Chondrocyte (in vitro differentiated cells): ENCODE measurements around the gene GNAS-AS1. TPM values are rescaled to one million over a fixed set of nuclear protein-coding genes. Genes with fewer than 3 reads are reported as not detected.

Experiments
- DNase-seq: peaks from one replicate; pipeline ENCODE4 v3.0.0; 2021; ENCODE audit warnings: mixed read lengths, low spot score
- H3K27ac Mint-ChIP-seq: one replicate; pipeline ENCODE4 v1.8.0; 2021; ENCODE audit warnings: mild to moderate bottlenecking, moderate library complexity, mixed read lengths; ENCODE audit not compliant: unreplicated experiment
- H3K27me3 Mint-ChIP-seq: 2 replicates; pipeline ENCODE4 v1.8.0; 2021; ENCODE audit warnings: low read depth, mixed read lengths
- H3K36me3 Mint-ChIP-seq: 2 replicates; pipeline ENCODE4 v1.8.0; 2021; ENCODE audit warnings: low read depth, mixed read lengths
- H3K4me1 Mint-ChIP-seq: 2 replicates; pipeline ENCODE4 v1.8.0; 2021; ENCODE audit warnings: low read depth, mild to moderate bottlenecking, mixed read lengths
- H3K4me3 Mint-ChIP-seq: one replicate; pipeline ENCODE4 v1.8.0; 2021; ENCODE audit warnings: mild to moderate bottlenecking, moderate library complexity, mixed read lengths; ENCODE audit not compliant: unreplicated experiment
- H3K9me3 Mint-ChIP-seq: 2 replicates; pipeline ENCODE4 v1.8.0; 2021; ENCODE audit warnings: low read depth, mixed read lengths
- CTCF ChIP-seq: fragments of 200-600 bp; sonication (generic); IDR thresholded peaks from 2 replicates; pipeline ENCODE4 v1.5.0; 2021; ENCODE audit warnings: antibody characterized with exemption, mild to moderate bottlenecking, moderate library complexity
- total RNA-seq: library from RNA; stranded (reverse); gene quantifications from 3 replicates; pipeline ENCODE4 v1.2.1, GENCODE V29; 2021

The GNAS-AS1 gene
- total RNA-seq, 1 donor from 2014 or later = 1.1 TPM

GRCh38 chr20:58875111-58875510 lies 24.4 kb upstream of the GNAS-AS1 start:
- DNase-seq = no peak
- Mint-ChIP-seq H3K27ac (no peak overlapping the region), H3K4me1 (peaks cover 10% of the 10 kb centered on the region), H3K36me3 (no peaks in the 10 kb centered on the region), H3K9me3 (no peaks in the 10 kb centered on the region), H3K4me3 (no peak overlapping the region), H3K27me3 (no peaks in the 10 kb centered on the region)
- no peak for TF ChIP-seq CTCF

- no peaks in the 10 kb centered on the region for H3K9me3 Mint-ChIP-seq
- H3K4me3 Mint-ChIP-seq = no peak overlapping the region
- H3K27me3 Mint-ChIP-seq = no peaks in the 10 kb centered on the region
- no peak for TF ChIP-seq CTCF
- no peak for DNase-seq
- peaks cover 10% of the 10 kb centered on the region for H3K4me1 Mint-ChIP-seq
- H3K27ac Mint-ChIP-seq = no peak overlapping the region
- no peaks in the 10 kb centered on the region for H3K36me3 Mint-ChIP-seq
Measured at GRCh38 chr20:58874469-58874868, 23.8 kb upstream of the GNAS-AS1 start.

- peaks cover 4% of the 10 kb centered on the region for H3K27me3 Mint-ChIP-seq
- no peak for DNase-seq
- no peak overlapping the region for H3K27ac Mint-ChIP-seq
- TF ChIP-seq CTCF = no peak
- peaks cover 15% of the 10 kb centered on the region for H3K4me1 Mint-ChIP-seq
- H3K9me3 Mint-ChIP-seq = no peaks in the 10 kb centered on the region
- no peak overlapping the region for H3K4me3 Mint-ChIP-seq
- no peaks in the 10 kb centered on the region for H3K36me3 Mint-ChIP-seq
Measured at GRCh38 chr20:58871533-58872102, 20.9 kb upstream of the GNAS-AS1 start.

- H3K27me3 Mint-ChIP-seq = peaks cover 9% of the 10 kb centered on the region
- no peaks in the 10 kb centered on the region for H3K36me3 Mint-ChIP-seq
- no peak overlapping the region for H3K4me3 Mint-ChIP-seq
- DNase-seq = no peak
- TF ChIP-seq CTCF = peak; percentile 93
- H3K4me1 Mint-ChIP-seq = peaks cover 11% of the 10 kb centered on the region
- H3K27ac Mint-ChIP-seq = no peak overlapping the region
- H3K9me3 Mint-ChIP-seq = no peaks in the 10 kb centered on the region
Measured at GRCh38 chr20:58870293-58871014, 19.8 kb upstream of the GNAS-AS1 start.

GRCh38 chr20:58869662-58870227 lies 19.0 kb upstream of the GNAS-AS1 start:
- no peak for TF ChIP-seq CTCF
- Mint-ChIP-seq H3K27me3 (peaks cover 9% of the 10 kb centered on the region), H3K36me3 (no peaks in the 10 kb centered on the region), H3K4me1 (peaks cover 9% of the 10 kb centered on the region), H3K4me3 (no peak overlapping the region), H3K9me3 (no peaks in the 10 kb centered on the region), H3K27ac (no peak overlapping the region)
- no peak for DNase-seq
